ENCODE results near the gene PRKG1. TPM values are rescaled to one million over a fixed set of nuclear protein-coding genes. Genes with fewer than 3 reads are reported as not detected.
"Not testable (repeated sequence)": the region's sequence is repeated elsewhere in the genome, so short reads cannot be mapped to it uniquely, and the experiment has no call there.

Gene PRKG1
- total and polyA plus RNA-seq, 2 of the 8 experiments (the other 6 are each of a cell fraction or from before 2014, with no cell fraction given) = 4.2 to 15.2 TPM

DNA sequence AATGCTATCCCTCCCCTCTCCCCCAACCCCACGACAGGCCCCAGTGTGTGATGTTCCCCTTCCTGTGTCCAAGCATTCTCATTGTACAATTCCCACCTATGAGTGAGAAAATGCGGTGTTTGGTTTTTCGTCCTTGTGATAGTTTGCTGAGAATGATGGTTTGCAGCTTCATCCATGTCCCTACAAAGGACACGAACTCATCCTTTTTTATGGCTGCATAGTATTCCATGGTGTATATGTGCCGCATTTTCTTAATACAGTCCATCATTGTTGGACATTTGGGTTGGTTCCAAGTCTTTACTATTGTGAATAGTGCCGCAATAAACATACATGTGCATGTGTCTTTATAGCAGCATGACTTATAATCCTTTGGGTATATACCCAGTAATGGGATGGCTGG lies 201.8 kb downstream of the PRKG1 start:
- CTCF ChIA-PET (ENCODE audit: partially characterized antibody); H3K18ac ChIP-seq (ENCODE audit: extremely low read depth, low read length): not testable (repeated sequence)

DNA sequence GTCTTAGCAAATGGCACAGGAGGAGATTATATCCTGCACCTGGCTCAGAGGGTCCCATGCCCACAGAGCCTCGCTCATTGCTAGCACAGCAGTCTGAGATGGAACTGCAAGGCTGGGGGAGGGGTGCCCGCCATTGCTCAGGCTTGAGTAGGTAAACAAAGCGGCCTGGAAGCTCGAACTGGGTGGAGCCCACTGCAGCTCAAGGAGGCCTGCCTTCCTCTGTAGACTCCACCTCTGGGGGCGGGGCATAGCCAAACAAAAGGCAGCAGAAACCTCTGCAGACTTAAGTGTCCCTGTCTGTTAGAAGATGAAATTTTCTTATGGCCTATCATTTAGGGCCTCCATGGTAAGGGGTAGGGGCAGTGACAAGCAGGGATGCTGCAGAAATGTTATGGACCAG lies 207.1 kb downstream of the PRKG1 start:
- H2BK20ac ChIP-seq (ENCODE audit: low read length); H3K4ac ChIP-seq (replicated peaks; ENCODE audit: insufficient read length, low read depth, low read length); FAIRE-seq; H3K9ac ChIP-seq (replicated peaks in 1 of 4; ENCODE audit: extremely low read depth in 1 of 4, low read depth in 3 of 4, low read length in 3 of 4); H3K9me3 ChIP-seq (ENCODE audit: insufficient read depth in 2 of 2, low read depth in 1 of 2, low read length in 1 of 2); H3K56ac ChIP-seq (replicated peaks; ENCODE audit: insufficient read length, low read depth, low read length); H3K36me3 ChIP-seq (ENCODE audit: control insufficient read depth in 2 of 4, insufficient read depth in 4 of 4, low read length in 3 of 4); H4K5ac ChIP-seq (ENCODE audit: insufficient read length, low read depth, low read length); H4K91ac ChIP-seq (replicated peaks; ENCODE audit: insufficient read length, low read length); H3K4me3 ChIP-seq (ENCODE audit: extremely low read depth in 1 of 4, insufficient read depth in 2 of 4, low read depth in 3 of 4, low read length in 4 of 4); CTCF ChIA-PET (ENCODE audit: partially characterized antibody); H4K8ac ChIP-seq (ENCODE audit: extremely low read depth, insufficient read depth, low read length); H3K14ac ChIP-seq (ENCODE audit: insufficient read length); H3K27ac ChIP-seq (ENCODE audit: low read depth, low read length); H3K4me1 ChIP-seq (replicated peaks in 1 of 4; ENCODE audit: control insufficient read depth in 3 of 4, insufficient read depth in 4 of 4, low read length in 3 of 4); H3K23me2 ChIP-seq (ENCODE audit: low read depth, low read length); H3K79me2 ChIP-seq (ENCODE audit: control insufficient read depth in 1 of 2, insufficient read depth in 2 of 2, low read length in 2 of 2); H2BK15ac ChIP-seq (ENCODE audit: low read length); H2AK5ac ChIP-seq (ENCODE audit: low read depth, low read length); H2BK5ac ChIP-seq (ENCODE audit: low read depth, low read length); H3K23ac ChIP-seq (ENCODE audit: insufficient read length); H2AFZ ChIP-seq (ENCODE audit: low read length); H3K27me3 ChIP-seq (replicated peaks in 1 of 4; ENCODE audit: control insufficient read depth in 3 of 4, extremely low read depth in 1 of 4, insufficient read depth in 3 of 4, low read length in 3 of 4); H3K18ac ChIP-seq (ENCODE audit: extremely low read depth, low read length); H2BK120ac ChIP-seq (replicated peaks; ENCODE audit: low read depth, low read length); H2BK12ac ChIP-seq (ENCODE audit: low read depth, low read length); H4K20me1 ChIP-seq (replicated peaks in 1 of 2; ENCODE audit: control insufficient read depth in 1 of 2, insufficient read depth in 2 of 2, low read length in 2 of 2); H3K79me1 ChIP-seq (ENCODE audit: low read depth, low read length): not testable (repeated sequence)
- peak in 1 of 2 experiments; percentile 51 for DNase-seq (ENCODE audit: low read depth in 1 of 2, low spot score in 2 of 2)
- POLR2A ChIA-PET (ENCODE audit: partially characterized antibody) = interaction anchor here (1.0 kb wide), 1 partner anchor 14 kb away, joined by 3 read pairs; no protein-coding TSS in a partner anchor
- 0 out of 4 replicates have a peak overlapping the region, but pooled peaks of 1 of the 2 experiments have one; percentile 1 for H3K4me2 ChIP-seq (ENCODE audit: insufficient read depth in 1 of 2, low read depth in 2 of 2, low read length in 2 of 2)
- WGBS, 2 experiments (ENCODE audit: extremely low coverage in 1 of 2, insufficient coverage in 1 of 2, insufficient read length in 1 of 2, insufficient replicate concordance in 2 of 2, low coverage in 1 of 2, low lambda C conversion rate in 2 of 2, missing lambda C conversion rate in 1 of 2) = 86% methylated on average over 5 of the region's 5 CpGs; no CpG with 5 or more reads in 1 of the 2 experiments

More for the DNA sequence above, 201.8 kb downstream of the PRKG1 start:
- H3K36me3 ChIP-seq (ENCODE audit: control insufficient read depth in 2 of 4, insufficient read depth in 4 of 4, low read length in 3 of 4); H2BK5ac ChIP-seq (ENCODE audit: low read depth, low read length); H3K4me1 ChIP-seq (replicated peaks in 1 of 4; ENCODE audit: control insufficient read depth in 3 of 4, insufficient read depth in 4 of 4, low read length in 3 of 4); H2AFZ ChIP-seq (ENCODE audit: low read length); H3K27ac ChIP-seq (ENCODE audit: low read depth, low read length); H4K8ac ChIP-seq (ENCODE audit: extremely low read depth, insufficient read depth, low read length); H3K56ac ChIP-seq (replicated peaks; ENCODE audit: insufficient read length, low read depth, low read length); H3K4me2 ChIP-seq (ENCODE audit: insufficient read depth in 1 of 2, low read depth in 2 of 2, low read length in 2 of 2); H3K9me3 ChIP-seq (ENCODE audit: insufficient read depth in 2 of 2, low read depth in 1 of 2, low read length in 1 of 2); H2BK15ac ChIP-seq (ENCODE audit: low read length); H4K91ac ChIP-seq (replicated peaks; ENCODE audit: insufficient read length, low read length); H3K23me2 ChIP-seq (ENCODE audit: low read depth, low read length); H3K27me3 ChIP-seq (replicated peaks in 1 of 4; ENCODE audit: control insufficient read depth in 3 of 4, extremely low read depth in 1 of 4, insufficient read depth in 3 of 4, low read length in 3 of 4); H2BK12ac ChIP-seq (ENCODE audit: low read depth, low read length); H3K14ac ChIP-seq (ENCODE audit: insufficient read length); H3K79me1 ChIP-seq (ENCODE audit: low read depth, low read length); H3K4ac ChIP-seq (replicated peaks; ENCODE audit: insufficient read length, low read depth, low read length); H2AK5ac ChIP-seq (ENCODE audit: low read depth, low read length); H3K4me3 ChIP-seq (ENCODE audit: extremely low read depth in 1 of 4, insufficient read depth in 2 of 4, low read depth in 3 of 4, low read length in 4 of 4); FAIRE-seq; H3K9ac ChIP-seq (replicated peaks in 1 of 4; ENCODE audit: extremely low read depth in 1 of 4, low read depth in 3 of 4, low read length in 3 of 4); H2BK120ac ChIP-seq (replicated peaks; ENCODE audit: low read depth, low read length); H2BK20ac ChIP-seq (ENCODE audit: low read length); POLR2A ChIA-PET (ENCODE audit: partially characterized antibody); H3K23ac ChIP-seq (ENCODE audit: insufficient read length); H3K79me2 ChIP-seq (ENCODE audit: control insufficient read depth in 1 of 2, insufficient read depth in 2 of 2, low read length in 2 of 2); H4K5ac ChIP-seq (ENCODE audit: insufficient read length, low read depth, low read length); H4K20me1 ChIP-seq (replicated peaks in 1 of 2; ENCODE audit: control insufficient read depth in 1 of 2, insufficient read depth in 2 of 2, low read length in 2 of 2); DNase-seq (ENCODE audit: low read depth in 1 of 2, low spot score in 2 of 2): not testable (repeated sequence)
- WGBS, 2 experiments (ENCODE audit: extremely low coverage in 1 of 2, insufficient coverage in 1 of 2, insufficient read length in 1 of 2, insufficient replicate concordance in 2 of 2, low coverage in 1 of 2, low lambda C conversion rate in 2 of 2, missing lambda C conversion rate in 1 of 2) = 89% methylated on average over 5 of the region's 6 CpGs; no CpG with 5 or more reads in 1 of the 2 experiments

Measured in H1 (cell line).